ENCODE data around the gene PNP.
A peak's percentile ranks its signal among the peaks of the same experiment; 100 is the strongest.

Gene PNP

GRCh38 chr14:20455355-20456300, 13.6 kb upstream of the PNP start:
- DNase-seq: peak; percentile 75

- no peak for DNase-seq
Observed at GRCh38 chr14:20456971-20457370, 12.2 kb upstream of the PNP start.

- no peak for DNase-seq
Observed at GRCh38 chr14:20458031-20458789, 11.0 kb upstream of the PNP start.

- peak; percentile 31 for DNase-seq
Observed at GRCh38 chr14:20460458-20461224, 8.6 kb upstream of the PNP start.

GRCh38 chr14:20461225-20462141, 7.7 kb upstream of the PNP start, which contains the start of gene PIP4P1:
Gene PIP4P1 (minus strand): TSS chr14:20461434. CDS start chr14:20461325, 109 bp downstream.
- peak; percentile 99 for DNase-seq

- no peak for DNase-seq
Observed at GRCh38 chr14:20468764-20469241, 403 bp upstream of the PNP start.

GRCh38 chr14:20469890-20470602, 840 bp downstream of the PNP start:
- peak; percentile 32 for DNase-seq

GRCh38 chr14:20470603-20470901, 1.3 kb downstream of the PNP start:
- DNase-seq: no peak

GRCh38 chr14:20472536-20473169, 3.4 kb downstream of the PNP start:
- DNase-seq: no peak

- no peak for DNase-seq
Observed at GRCh38 chr14:20476776-20477175, 7.6 kb downstream of the PNP start.

GRCh38 chr14:20477211-20477876, 8.1 kb downstream of the PNP start:
- DNase-seq: no peak

GRCh38 chr14:20478894-20479293, 9.7 kb downstream of the PNP start:
- DNase-seq: no peak

GRCh38 chr14:20482382-20482781, 13.2 kb downstream of the PNP start:
- no peak for DNase-seq

GRCh38 chr14:20485900-20486299, 16.7 kb downstream of the PNP start:
- DNase-seq: no peak

GRCh38 chr14:20486684-20487395, 17.6 kb downstream of the PNP start:
- no peak for DNase-seq

GRCh38 chr14:20487396-20487725, 18.2 kb downstream of the PNP start:
- no peak for DNase-seq

- no peak for DNase-seq
Observed at GRCh38 chr14:20489093-20489994, 20.1 kb downstream of the PNP start.

- DNase-seq: no peak
Observed at GRCh38 chr14:20490563-20490962, 21.4 kb downstream of the PNP start.

- DNase-seq: no peak
Observed at GRCh38 chr14:20492486-20492885, 23.3 kb downstream of the PNP start.
